Measurements from ENCODE around the gene SMIM28.

The SMIM28 gene

DNA sequence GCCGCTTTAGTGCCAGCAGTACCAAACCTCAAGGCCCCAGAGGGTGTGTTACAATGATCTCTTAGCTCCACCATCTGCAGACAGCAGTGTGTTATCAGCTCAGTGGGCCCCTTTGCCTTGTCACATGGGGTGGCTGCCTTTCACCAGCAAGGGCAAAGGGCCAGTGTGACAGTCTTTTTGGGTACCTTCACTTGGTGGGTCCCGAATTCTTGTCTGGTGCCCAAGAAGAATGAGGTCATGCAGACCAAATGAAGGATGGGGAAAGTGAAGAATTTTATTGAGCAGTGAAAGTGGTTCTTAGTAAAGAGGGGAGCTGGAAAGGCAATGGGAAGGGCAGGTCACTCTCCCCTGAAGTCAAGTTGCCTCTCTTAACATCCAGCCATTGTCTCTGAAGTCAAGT, 2.9 kb upstream of the SMIM28 start:
- no peak for DNase-seq

DNA sequence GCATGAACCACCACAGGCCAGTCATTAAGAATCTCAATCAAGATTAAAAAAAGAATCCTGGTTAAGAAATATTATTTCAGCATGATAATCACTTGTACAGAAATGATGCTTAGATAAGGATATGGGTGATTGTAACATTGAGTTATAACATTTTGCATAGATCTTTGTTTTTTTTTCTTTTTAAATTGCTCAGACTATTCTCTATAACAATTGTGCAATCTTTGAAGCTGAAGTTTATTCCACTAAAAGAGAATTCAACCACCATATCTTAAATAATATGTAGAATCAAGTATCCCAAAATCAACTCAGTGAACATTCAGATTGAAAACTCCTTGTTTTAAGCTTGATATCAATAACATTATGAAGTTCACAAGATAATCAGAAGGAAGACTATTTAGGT, 663 bp upstream of the SMIM28 start:
- DNase-seq: no peak

DNA sequence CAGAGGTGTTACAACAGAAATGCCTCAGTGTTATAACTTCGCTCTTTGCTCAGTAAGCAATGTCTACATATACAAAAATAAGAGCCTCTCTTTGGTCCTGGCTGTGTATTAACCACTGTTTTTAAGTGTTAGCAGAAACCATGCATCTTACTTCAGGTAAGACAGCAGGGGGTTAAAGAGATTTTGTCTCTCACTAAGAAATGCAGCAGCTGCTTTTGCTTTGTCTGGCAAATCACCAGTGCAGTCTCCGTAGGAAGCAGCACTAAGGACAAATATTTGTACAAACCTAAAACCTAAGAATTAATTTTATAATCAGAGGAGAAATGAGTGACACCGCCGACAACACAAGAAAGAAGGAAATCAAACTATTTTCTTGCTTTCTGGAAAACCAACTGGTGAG, 758 bp downstream of the SMIM28 start:
- DNase-seq: no peak

DNA sequence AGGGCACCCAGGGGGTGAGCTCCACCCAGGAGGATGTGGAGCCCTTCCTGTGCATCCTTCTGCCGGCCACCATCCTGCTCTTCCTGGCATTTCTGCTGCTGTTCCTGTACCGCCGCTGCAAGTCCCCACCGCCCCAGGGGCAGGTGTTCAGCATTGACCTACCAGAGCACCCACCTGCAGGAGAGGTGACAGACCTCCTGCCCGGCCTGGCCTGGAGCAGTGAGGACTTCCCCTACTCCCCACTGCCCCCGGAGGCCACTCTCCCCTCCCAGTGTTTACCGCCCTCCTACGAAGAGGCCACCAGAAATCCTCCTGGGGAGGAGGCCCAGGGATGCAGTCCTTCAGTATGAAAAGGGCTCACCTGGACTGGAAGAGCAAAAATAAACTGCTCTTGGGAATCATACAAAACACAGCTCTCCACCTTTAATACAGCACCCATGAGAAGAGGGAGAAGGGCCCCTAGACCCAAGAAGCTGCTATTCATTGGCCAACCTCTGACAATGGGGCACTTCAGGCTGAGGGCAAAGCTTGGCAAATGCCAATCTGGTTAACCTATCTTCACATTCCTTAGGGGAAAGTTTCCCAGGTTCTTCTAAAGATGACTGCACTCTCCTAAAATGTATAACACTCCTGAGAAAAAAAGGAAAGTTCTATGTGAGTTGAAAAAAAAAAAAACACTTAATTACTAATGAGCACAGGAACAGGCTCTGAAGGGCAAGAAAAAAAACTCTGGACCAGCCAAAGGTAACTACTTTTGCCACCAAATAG, 5.0 kb downstream of the SMIM28 start:
- no peak for DNase-seq

DNA sequence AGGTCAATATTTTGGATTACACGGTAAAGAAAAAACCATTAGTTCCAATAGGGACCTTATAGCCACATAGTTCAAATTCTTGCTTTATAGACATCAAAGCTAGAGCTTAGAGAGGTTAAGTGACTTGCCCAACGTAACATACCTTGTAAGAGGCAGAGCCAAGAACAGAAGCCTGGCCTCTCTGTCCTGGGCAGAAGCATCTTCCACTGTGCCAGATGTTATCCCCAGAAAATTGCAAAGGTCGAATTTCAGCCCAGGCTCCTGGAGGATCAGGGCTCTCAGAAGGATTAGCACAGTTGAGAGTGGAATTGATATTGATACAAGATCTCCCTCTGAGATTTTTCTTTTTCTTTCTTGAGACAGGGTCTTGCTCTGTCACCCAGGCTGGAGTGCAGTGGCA, 6.1 kb downstream of the SMIM28 start:
- no peak for DNase-seq

DNA sequence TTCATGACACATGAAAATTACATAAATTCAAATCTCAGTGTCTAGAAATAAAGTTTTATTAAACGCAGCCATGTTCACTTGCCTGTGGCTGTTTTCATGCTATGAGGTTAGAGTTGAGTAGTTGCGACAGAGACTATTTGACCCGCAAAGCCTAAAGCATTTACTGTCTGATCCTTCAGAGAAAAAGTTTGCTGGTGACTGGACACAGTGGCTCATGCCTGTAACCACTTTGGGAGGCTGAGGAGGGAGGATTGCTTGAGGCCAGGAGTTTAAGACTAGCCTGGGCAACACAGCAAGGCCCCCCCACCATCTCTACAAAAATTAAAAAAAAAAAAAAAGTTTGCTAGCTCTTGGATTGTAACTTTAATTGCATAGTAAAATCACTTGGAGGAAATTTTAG, 9.2 kb downstream of the SMIM28 start:
- DNase-seq: no peak

DNA sequence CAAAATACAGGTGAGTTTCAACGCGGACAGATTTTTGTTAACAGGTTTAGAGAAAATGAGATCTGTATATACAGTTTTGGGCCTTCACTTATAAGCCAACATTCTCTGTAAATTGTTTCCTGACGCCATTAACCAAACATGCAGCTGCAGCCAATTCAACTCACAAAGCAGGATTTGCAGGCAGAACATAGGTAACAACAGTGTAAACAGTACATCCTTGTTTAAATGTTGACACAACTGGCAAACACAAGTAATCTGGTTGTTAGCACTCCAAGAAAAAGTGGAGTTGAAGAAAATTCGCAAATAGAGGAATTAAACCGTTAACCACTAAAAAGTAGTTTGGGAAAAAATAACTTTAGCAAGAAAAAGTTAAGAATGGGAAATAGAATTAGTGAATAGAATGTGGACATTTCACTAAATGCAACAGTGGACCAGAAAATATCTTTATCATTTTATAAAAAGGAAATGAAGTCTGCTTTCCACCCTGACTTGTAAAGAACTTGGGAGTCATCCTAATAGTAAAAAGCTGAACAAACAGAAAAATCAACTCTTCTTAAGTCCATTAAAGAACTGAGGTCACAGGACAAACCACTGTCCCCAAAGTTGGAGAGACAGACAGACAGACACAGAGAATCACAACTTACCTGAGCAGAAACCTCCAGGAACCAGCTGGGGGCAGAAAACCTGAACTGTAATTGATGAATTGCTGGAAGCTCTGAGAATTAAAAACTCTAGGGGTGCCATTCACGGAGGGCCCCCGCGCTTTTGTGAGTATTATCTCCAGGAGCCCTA, 10.1 kb downstream of the SMIM28 start:
- DNase-seq: no peak

DNA sequence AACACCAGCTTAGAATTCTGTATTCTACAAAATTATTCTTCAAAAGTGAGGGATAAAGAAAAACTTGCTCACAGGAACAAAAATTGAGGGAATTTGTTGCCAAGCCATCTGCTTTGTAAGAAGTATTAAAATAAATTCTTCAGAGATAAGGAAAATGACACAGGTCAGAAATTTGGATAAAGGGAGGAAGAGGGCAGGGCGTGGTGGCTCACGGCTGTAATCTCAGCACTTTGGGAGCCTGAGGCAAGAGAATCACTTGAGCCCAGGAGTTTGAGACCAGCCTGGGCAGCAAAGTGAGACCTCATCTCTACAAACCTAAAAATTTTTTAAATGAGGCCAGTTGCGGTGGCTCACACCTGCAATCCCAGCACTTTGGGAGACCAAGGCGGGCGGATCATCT, 11.8 kb downstream of the SMIM28 start:
- no peak for DNase-seq

DNA sequence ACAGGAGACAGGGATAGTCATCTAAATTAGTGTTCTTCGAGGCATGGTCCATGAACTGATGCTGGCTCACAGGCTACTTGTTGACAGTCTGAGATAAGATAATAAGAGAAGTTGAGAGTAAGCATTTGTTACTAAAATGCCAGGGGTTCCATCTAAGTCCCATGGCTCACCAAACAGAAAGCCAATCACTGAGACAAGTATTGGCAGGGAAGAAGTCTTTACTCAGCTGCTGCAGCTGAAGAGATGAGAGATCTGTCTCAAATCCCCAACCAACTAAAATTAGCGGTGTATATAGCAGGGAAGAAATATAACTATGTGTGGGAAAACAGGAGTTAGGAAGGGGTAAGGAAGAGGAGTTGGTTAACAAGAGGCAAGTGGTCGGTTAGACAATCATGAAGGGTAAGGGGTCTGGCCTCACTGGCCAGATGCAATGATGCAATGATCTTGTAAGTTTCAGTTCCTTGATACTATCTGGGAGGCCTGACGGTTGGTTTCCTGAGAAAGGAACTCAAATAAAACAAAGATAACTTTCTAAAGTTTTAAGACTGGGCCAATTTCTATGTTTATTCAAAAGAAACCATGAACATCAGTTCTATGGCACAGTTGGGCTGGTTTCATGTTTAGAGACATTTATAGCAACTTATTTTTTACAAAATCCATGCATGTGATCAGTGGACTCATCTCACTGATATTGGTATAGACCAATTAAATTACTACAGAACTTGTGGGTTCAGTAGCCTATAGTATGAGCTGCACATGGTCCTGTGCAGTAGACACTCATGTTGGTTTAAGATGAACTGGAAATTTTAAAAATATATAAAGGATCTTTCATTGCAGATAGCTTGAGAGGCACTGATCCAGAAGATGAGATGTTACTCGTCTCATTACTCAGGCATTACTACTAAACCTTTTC, 16.4 kb downstream of the SMIM28 start:
- DNase-seq: no peak

DNA sequence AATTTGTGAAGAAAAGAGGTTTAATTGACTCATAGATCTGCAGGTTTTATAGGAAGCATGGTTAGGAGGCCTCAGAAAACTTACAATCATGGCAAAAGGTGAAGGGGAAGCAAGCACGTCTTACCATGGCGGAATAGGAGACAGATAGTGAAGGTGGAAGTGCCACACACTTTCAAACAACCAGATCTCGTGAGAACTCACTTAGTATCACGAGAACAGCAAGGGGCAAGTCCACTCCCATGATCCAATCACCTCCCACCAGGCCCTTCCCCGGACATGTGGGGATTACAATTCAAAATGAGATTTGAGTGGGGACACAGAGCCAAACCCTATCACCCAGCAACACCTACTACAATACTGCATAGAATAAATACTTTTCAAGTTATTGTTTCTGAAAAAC, 19.0 kb downstream of the SMIM28 start:
- no peak for DNase-seq

DNA sequence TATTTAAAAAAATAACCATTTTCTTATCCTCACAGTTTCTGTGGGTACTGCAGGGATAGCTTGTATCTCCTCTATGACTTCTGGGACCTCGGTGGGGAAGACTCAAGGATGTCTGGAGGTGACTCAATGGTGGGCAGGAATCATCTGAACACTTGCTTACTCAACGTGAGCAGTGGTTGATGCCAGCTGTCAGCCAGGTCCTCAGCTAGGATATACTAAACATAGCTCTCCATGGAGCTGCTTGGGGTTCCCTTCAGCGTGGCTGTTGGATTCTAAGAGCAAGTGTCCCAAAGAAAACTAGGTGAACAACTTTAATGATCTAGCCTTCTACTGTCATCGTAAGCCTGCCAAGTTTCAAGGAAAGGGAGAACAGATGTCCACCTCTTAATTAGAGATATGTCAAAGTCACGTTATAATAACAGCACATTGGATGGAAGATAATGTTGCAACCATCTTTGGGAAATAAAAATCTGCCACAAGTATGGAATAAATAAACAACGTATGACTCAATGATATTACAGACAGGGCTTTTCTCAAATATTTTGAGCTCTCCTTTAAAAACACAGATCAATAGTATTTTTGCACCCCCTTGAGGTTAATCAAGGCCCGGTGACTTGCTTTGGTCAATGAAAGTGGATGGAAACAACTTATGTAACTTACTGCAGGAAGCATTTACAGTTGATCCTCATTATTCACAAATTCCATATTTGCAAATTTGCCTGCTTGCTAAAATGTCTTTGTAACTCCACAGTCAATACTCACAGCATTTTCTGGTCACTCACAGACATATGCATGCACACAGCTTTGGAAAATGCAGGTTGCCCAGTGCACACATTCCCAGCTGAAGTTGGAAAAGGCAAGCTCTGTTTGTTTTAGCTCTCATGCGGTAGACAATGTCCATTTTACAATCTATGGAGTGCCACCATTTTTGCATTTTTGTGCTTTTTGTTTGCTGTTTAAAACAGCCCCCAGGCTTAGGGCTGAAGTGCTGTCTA, 19.7 kb downstream of the SMIM28 start:
- no peak for DNase-seq

DNA sequence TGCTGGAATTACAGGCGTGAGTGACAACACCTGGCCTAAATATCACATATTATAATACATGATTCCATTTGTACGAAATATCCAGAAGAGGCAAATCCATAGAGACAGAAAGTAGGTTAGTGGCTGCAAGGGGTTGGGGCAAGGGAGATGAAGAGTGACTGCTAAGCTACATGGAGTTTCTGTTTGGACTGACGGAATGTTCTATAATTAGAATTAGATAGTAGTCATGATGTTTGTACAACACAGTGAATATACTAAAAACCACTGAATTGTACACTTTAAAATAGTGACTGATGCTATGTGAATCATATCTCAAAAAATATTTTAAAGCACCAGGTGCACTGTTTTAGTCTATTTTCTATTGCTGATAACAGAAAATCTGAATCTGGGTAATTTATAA, 22.6 kb downstream of the SMIM28 start:
- DNase-seq: no peak

DNA sequence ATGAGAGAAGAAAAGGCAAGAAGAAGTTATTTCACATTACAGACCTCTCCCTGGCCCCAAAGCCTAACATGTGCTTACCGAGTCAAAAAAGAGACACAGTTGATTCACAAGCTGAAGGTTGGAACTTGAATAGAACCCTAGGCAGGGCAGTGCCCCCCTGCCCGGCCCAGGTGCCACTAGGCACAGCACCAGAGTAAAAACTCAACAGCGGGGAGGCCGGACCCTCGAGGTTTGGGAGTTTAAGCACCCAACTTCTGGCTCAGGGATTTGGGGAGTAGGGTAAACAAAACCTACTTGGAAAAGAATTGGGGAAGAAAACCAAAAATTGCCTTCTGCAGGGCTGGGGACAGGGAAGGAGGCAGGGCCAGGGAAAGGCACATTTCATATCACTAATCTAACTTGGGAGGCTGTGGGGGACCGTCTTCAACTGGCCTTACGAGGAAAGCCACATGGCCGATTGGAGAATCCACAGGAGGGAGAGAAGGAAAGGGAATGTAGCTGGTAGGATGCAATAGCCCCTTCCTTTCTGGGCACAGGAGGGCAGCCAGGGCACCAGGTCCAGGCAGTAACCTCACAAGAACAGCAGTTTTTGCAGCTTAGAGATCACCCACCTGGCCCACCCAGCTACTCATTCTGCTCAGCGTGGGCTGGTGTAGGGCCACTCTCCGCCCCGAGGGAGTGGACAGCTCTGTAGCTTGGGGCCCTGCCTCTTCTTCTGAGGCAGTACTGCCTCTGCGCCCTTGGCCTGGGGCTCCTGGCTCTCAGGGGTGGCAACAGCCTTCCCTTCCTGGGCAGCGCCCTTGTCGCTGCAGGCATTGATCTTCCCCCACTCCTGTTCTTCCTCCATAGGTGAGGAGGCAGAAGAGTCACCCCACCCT, 24.5 kb downstream of the SMIM28 start:
- no peak for DNase-seq

DNA sequence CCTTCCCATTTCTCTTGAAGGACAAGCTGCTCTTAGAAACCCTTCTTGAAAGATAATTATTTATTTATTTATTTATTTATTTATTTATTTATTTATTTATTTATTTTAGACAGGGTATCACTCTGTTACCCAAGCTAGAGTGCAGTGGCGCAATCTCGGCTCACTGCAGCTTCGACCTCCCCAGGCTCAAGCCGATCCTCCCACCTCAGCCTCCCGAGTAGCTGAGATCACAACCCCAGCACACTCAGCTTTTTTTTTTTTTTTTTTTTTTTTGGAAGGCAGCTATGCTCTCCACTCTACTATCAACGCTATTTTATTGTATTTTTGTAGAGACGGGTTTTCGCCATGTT, 25.1 kb downstream of the SMIM28 start:
- no peak for DNase-seq

DNA sequence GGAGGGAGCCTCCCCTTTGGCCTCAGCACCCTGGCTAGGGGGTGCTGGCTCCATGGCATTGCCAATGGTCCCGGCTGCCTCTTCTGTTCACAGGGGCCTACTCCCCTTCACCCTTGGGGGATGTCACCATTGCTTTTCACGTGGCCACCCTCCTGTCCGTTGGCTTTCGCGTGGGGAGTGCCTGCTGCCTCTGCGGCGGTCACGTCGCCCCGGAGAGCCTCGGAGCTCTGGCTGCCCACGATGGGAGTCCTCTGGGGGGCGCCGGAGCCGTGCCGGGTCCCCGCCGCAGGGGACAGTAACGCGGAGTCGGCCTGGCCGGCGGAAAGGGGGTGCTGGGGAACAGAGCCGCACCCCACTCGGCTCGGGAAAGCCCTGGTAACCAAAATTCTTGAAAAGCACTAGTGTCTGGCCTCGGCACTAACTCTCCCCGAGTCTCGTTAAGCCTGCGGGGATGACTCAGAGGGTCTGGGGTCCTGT, 25.7 kb downstream of the SMIM28 start:
- DNase-seq: peak; percentile 40

DNA sequence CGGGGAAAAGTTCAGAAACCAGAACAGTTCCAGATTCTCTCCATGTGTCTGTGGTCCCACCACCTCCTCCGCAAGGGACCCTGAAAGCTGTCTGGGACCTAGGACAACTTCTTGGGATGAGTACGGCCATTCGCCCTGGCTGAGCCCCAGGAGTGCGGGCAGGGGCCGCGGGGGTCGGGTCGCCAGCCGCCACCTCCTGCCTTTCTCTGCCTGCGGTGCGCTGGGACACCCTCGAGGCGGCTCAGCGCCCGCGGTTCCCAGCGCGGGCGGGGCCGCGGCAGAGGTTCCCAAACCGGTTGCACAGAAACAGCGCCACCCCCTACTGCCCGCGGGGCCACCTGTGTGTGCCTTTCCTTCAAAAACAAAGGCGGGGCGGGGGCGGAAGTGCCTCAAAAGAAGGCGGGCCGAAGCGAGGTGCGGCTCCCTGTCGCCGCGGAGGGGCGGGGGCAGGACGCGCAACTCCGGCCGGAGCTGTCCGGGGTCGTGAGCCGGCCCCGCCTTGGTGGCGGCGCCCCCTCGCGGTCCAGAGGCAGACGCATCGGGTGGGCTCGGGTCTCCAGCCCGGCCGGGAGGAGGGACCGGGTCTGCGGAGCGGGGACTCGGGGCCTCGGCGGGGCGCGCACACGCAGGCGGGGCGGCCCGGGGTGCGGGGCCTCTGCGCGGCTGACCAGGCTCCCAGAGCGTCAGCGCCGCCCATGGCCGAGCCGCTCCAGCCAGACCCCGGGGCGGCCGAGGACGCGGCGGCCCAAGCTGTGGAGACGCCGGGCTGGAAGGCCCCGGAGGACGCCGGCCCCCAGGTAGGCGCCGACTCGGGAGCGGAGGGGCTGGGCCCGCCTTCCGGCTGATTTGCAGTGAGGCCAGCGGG, 26.3 kb downstream of the SMIM28 start, which contains the start of gene HEBP2:
Gene HEBP2 (plus strand): TSS at position 423 of the 865 bp plus-strand sequence. CDS start 273 bp downstream, at position 696.
- DNase-seq: peak; percentile 97

DNA sequence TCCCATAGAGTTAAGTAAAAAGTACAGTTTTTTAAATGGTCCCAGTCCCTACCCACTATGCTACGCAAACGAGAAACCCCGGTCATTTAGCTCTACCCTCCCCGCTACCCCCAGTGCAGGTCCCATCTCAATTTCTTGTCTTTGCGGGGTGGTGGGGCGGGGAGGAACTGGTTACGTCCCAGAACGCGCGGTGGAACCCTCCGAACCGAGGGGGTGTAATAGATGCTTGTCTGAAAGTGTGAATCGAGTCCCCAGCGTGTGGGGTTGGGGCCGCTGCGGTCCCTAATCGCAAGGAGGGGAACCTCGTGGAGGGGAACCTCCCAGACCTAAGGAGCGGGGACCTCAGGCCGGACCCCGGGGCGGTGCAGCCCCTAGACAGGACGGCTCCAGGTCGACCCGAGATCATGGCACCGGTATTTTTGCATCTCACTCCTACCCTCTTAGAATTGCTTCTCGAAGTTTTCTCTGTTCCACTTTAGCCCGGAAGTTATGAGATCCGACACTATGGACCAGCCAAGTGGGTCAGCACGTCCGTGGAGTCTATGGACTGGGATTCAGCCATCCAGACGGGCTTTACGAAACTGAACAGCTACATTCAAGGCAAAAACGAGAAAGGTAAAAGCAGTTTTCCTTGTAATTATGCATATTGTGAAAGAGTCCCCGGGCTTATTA, 27.1 kb downstream of the SMIM28 start:
- DNase-seq: peak; percentile 24

DNA sequence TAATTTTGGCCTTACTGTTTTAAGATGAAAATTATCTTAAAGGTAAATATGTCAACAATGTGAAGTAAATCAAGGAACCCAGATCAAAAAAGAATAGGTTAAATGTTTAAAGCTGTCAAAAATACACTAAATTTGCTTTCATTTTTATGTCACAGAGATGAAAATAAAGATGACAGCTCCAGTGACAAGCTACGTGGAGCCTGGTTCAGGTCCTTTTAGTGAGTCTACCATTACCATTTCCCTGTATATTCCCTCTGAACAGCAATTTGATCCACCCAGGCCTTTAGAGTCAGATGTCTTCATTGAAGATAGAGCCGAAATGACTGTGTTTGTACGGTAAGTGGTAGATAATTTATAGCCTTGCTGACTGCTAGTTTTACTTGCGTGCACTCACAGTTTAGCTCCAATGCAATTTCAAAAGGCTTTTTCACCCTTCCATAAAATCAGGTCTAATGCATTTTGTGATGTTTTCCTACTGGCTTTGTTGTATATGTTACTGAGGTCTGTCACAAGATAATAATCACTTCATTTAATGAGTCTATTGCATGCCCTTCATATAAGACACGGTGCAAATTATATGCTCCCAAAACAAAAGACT, 28.2 kb downstream of the SMIM28 start:
- DNase-seq: no peak

DNA sequence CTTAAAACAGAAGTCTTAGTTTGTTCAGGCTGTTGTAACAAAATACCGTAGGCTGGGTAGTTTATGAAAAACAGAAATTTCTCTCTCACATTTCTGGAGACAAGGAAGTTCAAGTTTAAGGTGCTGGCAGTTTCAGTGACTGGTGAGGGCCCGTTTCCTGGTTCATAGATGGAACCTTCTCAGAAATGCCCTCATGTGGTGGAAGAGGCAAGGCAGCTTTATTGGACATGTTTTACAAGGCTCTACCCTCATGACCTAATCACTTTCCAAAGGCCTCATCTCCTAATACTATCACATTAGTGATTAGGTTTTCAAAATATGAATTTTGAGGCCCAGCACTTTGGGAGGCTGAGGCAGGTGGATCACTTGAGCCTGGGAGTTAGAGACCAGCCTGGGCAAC, 28.7 kb downstream of the SMIM28 start:
- peak; percentile 32 for DNase-seq
